GM12891 (cell line): ENCODE results near the gene FAM20C.
"Not testable (repeated sequence)": the region's sequence is repeated elsewhere in the genome, so short reads cannot be mapped to it uniquely, and the experiment has no call there.

ENCODE experiments used
- DNase-seq: peaks from one replicate; pipeline ENCODE4 v3.0.0; 2011; ENCODE audit warnings: low spot score; ENCODE audit not compliant: insufficient read length
- FAIRE-seq: peaks from 2 replicates; lab custom pipeline; 2011; peaks lifted over from hg19 to GRCh38; lab: Jason Lieb, UNC
- PAX5 ChIP-seq: IDR thresholded peaks from 2 replicates; pipeline ENCODE4 v1.6.1; 2011; ENCODE audit warnings: low read length, moderate library complexity, mild to moderate bottlenecking; ENCODE audit not compliant: insufficient read depth, severe bottlenecking
- POLR2A ChIP-seq: IDR thresholded peaks from 2 replicates; pipeline ENCODE4 v1.6.1; 2011; ENCODE audit warnings: low read depth, low read length, control low read depth
- POLR2AphosphoS5 ChIP-seq: IDR thresholded peaks from 2 replicates; pipeline ENCODE4 v1.6.1; 2011; ENCODE audit warnings: low read depth, low read length, control low read depth
- POU2F2 ChIP-seq: IDR thresholded peaks from 2 replicates; pipeline ENCODE4 v1.6.1; 2011; ENCODE audit warnings: low read depth, mild to moderate bottlenecking, control low read depth, low read length, moderate library complexity
- SPI1 ChIP-seq: IDR thresholded peaks from 2 replicates; pipeline ENCODE4 v1.6.1; 2011; ENCODE audit warnings: low read depth, low read length, control low read depth
- TAF1 ChIP-seq: IDR thresholded peaks from 2 replicates; pipeline ENCODE4 v1.6.1; 2011; ENCODE audit warnings: low read depth, low read length, control low read depth

FAM20C gene

GRCh38 chr7:293681-294439, 101.5 kb downstream of the FAM20C start:
- no peak for TF ChIP-seq POLR2A
- TF ChIP-seq POLR2AphosphoS5, result no peak
- TF ChIP-seq SPI1, result no peak
- no peak for TF ChIP-seq TAF1
- no peak for TF ChIP-seq PAX5
- no peak for TF ChIP-seq POU2F2
- DNase-seq (no peak), FAIRE-seq (no peak)

- no peak for FAIRE-seq
- no peak for DNase-seq
- TF ChIP-seq POLR2AphosphoS5 (no peak), POU2F2 (no peak), POLR2A (no peak), PAX5 (no peak), SPI1 (no peak), TAF1 (no peak)
Observed at GRCh38 chr7:294440-295154, 102.2 kb downstream of the FAM20C start.

GRCh38 chr7:295155-296154, 103.1 kb downstream of the FAM20C start:
- FAIRE-seq (no peak), DNase-seq (no peak)
- TF ChIP-seq POU2F2, result no peak
- TF ChIP-seq SPI1, result no peak
- no peak for TF ChIP-seq POLR2AphosphoS5
- no peak for TF ChIP-seq PAX5
- no peak for TF ChIP-seq TAF1
- no peak for TF ChIP-seq POLR2A

GRCh38 chr7:296373-296945, 104.1 kb downstream of the FAM20C start:
- no peak for DNase-seq
- FAIRE-seq, result no peak
- TF ChIP-seq SPI1 (no peak), POLR2A (no peak), POLR2AphosphoS5 (no peak), PAX5 (no peak), TAF1 (no peak), POU2F2 (no peak)

GRCh38 chr7:297141-297540, 104.8 kb downstream of the FAM20C start:
- DNase-seq, FAIRE-seq: not testable (repeated sequence)

- DNase-seq, result no peak
- no peak for FAIRE-seq
- TF ChIP-seq POLR2A, result no peak
- TF ChIP-seq TAF1, result no peak
- TF ChIP-seq POU2F2, result no peak
- TF ChIP-seq PAX5, result no peak
- TF ChIP-seq SPI1, result no peak
- TF ChIP-seq POLR2AphosphoS5, result no peak
Observed at GRCh38 chr7:297611-298374, 105.4 kb downstream of the FAM20C start.

- FAIRE-seq, result no peak
Observed at GRCh38 chr7:298375-298702, 106.0 kb downstream of the FAM20C start.

GRCh38 chr7:298743-299142, 106.4 kb downstream of the FAM20C start:
- no peak for FAIRE-seq
- DNase-seq, result no peak
- TF ChIP-seq SPI1 (no peak), POLR2AphosphoS5 (no peak), TAF1 (no peak), POU2F2 (no peak), POLR2A (no peak), PAX5 (no peak)

More at GRCh38 chr7:298375-298702, 106.0 kb downstream of the FAM20C start:
- TF ChIP-seq PAX5, result no peak
- TF ChIP-seq POU2F2, result no peak
- no peak for TF ChIP-seq POLR2AphosphoS5
- TF ChIP-seq POLR2A, result no peak
- no peak for TF ChIP-seq TAF1
- TF ChIP-seq SPI1, result no peak
- DNase-seq, result no peak

GRCh38 chr7:299169-299568, 106.8 kb downstream of the FAM20C start:
- no peak for TF ChIP-seq POLR2AphosphoS5
- TF ChIP-seq POLR2A, result no peak
- no peak for TF ChIP-seq POU2F2
- TF ChIP-seq PAX5, result no peak
- no peak for TF ChIP-seq TAF1
- TF ChIP-seq SPI1, result no peak
- FAIRE-seq, result no peak
- DNase-seq, result no peak
